Sigmoid colon (tissue), 7 donors: ENCODE data around the gene ATP6V0D1. TPM values are rescaled to one million over a fixed set of nuclear protein-coding genes. Genes with fewer than 3 reads are reported as not detected.

Experiments
- DNase-seq: peaks from one replicate; pipeline ENCODE4 v3.0.0-alpha.2; 2019
- H3K27ac ChIP-seq, 4 donors: fragments of 200-600 bp; sonication (generic); one replicate each; pipeline ENCODE4 v1.5.1; 2016 to 2019; ENCODE audit warnings: mild to moderate bottlenecking in 1 of 4
- H3K27me3 ChIP-seq, 3 donors: fragments of 200-600 bp; sonication (generic); one replicate each; pipeline ENCODE4 v1.5.1; 2019; ENCODE audit warnings: mild to moderate bottlenecking in 1 of 3
- H3K36me3 ChIP-seq, 4 donors: fragments of 200-600 bp; sonication (generic); one replicate each; pipeline ENCODE4 v1.5.1; 2016 to 2019
- H3K4me1 ChIP-seq, 4 donors: fragments of 200-600 bp; sonication (generic); one replicate each; pipeline ENCODE4 v1.5.1; 2017 to 2019
- H3K4me3 ChIP-seq, 4 donors: fragments of 200-600 bp; sonication (generic); one replicate each; pipeline ENCODE4 v1.5.1; 2017 to 2019; ENCODE audit warnings: mild to moderate bottlenecking in 2 of 4, moderate library complexity in 1 of 4
- H3K9me3 ChIP-seq, 4 donors: fragments of 200-600 bp in 3 of 4; sonication (generic) in 3 of 4; one replicate each; pipeline versions ENCODE4 v1.5.1 to v1.6.1; 2013 to 2019
- CTCF ChIP-seq, 4 experiments: fragments of 450-650 bp in 3 of 4; fragments of 200-600 bp in 1 of 4; IDR thresholded peaks; one replicate each; pipeline ENCODE4 v1.5.1; 2016 to 2019; ENCODE audit warnings: antibody characterized with exemption in 4 of 4, mild to moderate bottlenecking in 3 of 4, moderate library complexity in 2 of 4
- EP300 ChIP-seq, 4 donors: sonication (generic); formaldehyde crosslinking; IDR thresholded peaks; one replicate each; pipeline ENCODE4 v1.6.1; 2017; ENCODE audit warnings: antibody characterized with exemption in 4 of 4
- POLR2A ChIP-seq, 2 donors: fragments of 450-650 bp; IDR thresholded peaks; one replicate each; pipeline ENCODE4 v1.6.1; 2016; ENCODE audit warnings: antibody characterized with exemption in 2 of 2, mild to moderate bottlenecking in 2 of 2, moderate library complexity in 2 of 2
- POLR2AphosphoS5 ChIP-seq, 4 donors: sonication (generic); formaldehyde crosslinking; IDR thresholded peaks; one replicate each; pipeline ENCODE4 v1.6.1; 2017; ENCODE audit warnings: antibody characterized with exemption in 4 of 4
- WGBS, 2 donors: extraction: QIAGEN DNeasy Blood & Tissue Kit; methylation state at CpG; one replicate each; pipeline ENCODE4 v1.1.7; 2013; 5-methylcytosine and 5-hydroxymethylcytosine counted together
- intact Hi-C: fragments of 100-400 bp; cut with DNase I; formaldehyde crosslinking; loops from one replicate; pipeline ENCODE4 v1.15.1; 2023
- polyA plus RNA-seq, 3 donors: library from polyadenylated mRNA; stranded (reverse); fragments of 200-250 nt; gene quantifications; one replicate each; pipeline ENCODE4 v1.2.3, GENCODE V29; 2013
- total RNA-seq, 4 donors: library from RNA; depleted of rRNA; stranded (reverse); fragments of >200 nt; gene quantifications; one replicate each; pipeline ENCODE4 v1.1.0, GENCODE V29; 2016
- donor health status: healthy with polysubstance abuse.
- donor health status: Bipolar disorder and iron deficiency.
- donor health status: healthy.

The ATP6V0D1 gene
- total and polyA plus RNA-seq, 7 donors = 70.3 to 287 (median 112) TPM

- Histone ChIP-seq H3K9me3 (no peaks in the 10 kb centered on the region), H3K27me3 (peaks cover 0 to 68% (median 26%) of the 10 kb centered on the region in 3 donors), H3K4me3 (peak overlapping the region in 2 of 4 donors; percentile 42 to 50), H3K36me3 (no peaks in the 10 kb centered on the region), H3K27ac (peak overlapping the region; percentile 60 to 82 (median 64)), H3K4me1 (peaks cover 0 to 77% (median 62%) of the 10 kb centered on the region in 4 donors)
- no peak for TF ChIP-seq CTCF (IDR thresholded peaks at IDR 0.05)
- no peak for TF ChIP-seq POLR2A (IDR thresholded peaks at IDR 0.05)
- TF ChIP-seq POLR2AphosphoS5 (IDR thresholded peaks at IDR 0.05) = no peak
- TF ChIP-seq EP300 (IDR thresholded peaks at IDR 0.05) = no peak
- intact Hi-C loops = loop anchor here (5.0 kb wide), 2 partner anchors 117 to 147 kb away; partner anchors contain the start of genes FHOD1, PLEKHG4 and SLC9A5
- WGBS, 2 donors = 32 to 65% methylated on average over 88 of the region's 88 CpGs
- peak; percentile 70 for DNase-seq
Measured at GRCh38 chr16:67394155-67395104, 86.5 kb downstream of the ATP6V0D1 start.

- H3K9me3 ChIP-seq = no peaks in the 10 kb centered on the region
- 11 to 19% methylated on average over 20 of the region's 20 CpGs for WGBS, 2 donors
- H3K27ac ChIP-seq = peak overlapping the region; percentile 60 to 82 (median 64)
- intact Hi-C loops = no loop called here
- no peak for DNase-seq
- TF ChIP-seq POLR2A (IDR thresholded peaks at IDR 0.05) (no peak), CTCF (IDR thresholded peaks at IDR 0.05) (no peak), EP300 (IDR thresholded peaks at IDR 0.05) (no peak), POLR2AphosphoS5 (IDR thresholded peaks at IDR 0.05) (no peak)
- H3K27me3 ChIP-seq = peaks cover 0 to 68% (median 26%) of the 10 kb centered on the region in 3 donors
- no peaks in the 10 kb centered on the region for H3K36me3 ChIP-seq
- H3K4me1 ChIP-seq = peaks cover 0 to 70% (median 56%) of the 10 kb centered on the region in 4 donors
- H3K4me3 ChIP-seq = peak overlapping the region; percentile 9 to 50 (median 38)
Measured at GRCh38 chr16:67393788-67394154, 87.2 kb downstream of the ATP6V0D1 start.

- H3K9me3 ChIP-seq = no peaks in the 10 kb centered on the region
- intact Hi-C loops = no loop called here
- no peaks in the 10 kb centered on the region for H3K36me3 ChIP-seq
- WGBS, 2 donors = 2 to 7% methylated on average over 56 of the region's 56 CpGs
- TF ChIP-seq POLR2A (IDR thresholded peaks at IDR 0.05) (no peak), CTCF (IDR thresholded peaks at IDR 0.05) (peak; percentile 21 to 63 (median 53)), EP300 (IDR thresholded peaks at IDR 0.05) (no peak), POLR2AphosphoS5 (IDR thresholded peaks at IDR 0.05) (peak in 3 of 4 donors; percentile 59 to 77 (median 67))
- H3K27me3 ChIP-seq = peaks cover 0 to 68% (median 26%) of the 10 kb centered on the region in 3 donors
- peak within 1 kb of the TSS; percentile 60 to 82 (median 64) for H3K27ac ChIP-seq
- peak; percentile 95 for DNase-seq
- H3K4me3 ChIP-seq = peak within 1 kb of the TSS; percentile 9 to 50 (median 38)
- H3K4me1 ChIP-seq = peaks cover 0 to 70% (median 56%) of the 10 kb centered on the region in 4 donors
Measured at GRCh38 chr16:67393111-67393787, 87.7 kb downstream of the ATP6V0D1 start, which contains the start of gene TPPP3. TSS of gene TPPP3 (minus strand) at chr16:67393498. CDS start at chr16:67391111, 2,387 bp downstream.

- no peaks in the 10 kb centered on the region for H3K36me3 ChIP-seq
- H3K27ac ChIP-seq = peak overlapping the region; percentile 60 to 82 (median 64)
- intact Hi-C loops = no loop called here
- peaks cover 0 to 68% (median 26%) of the 10 kb centered on the region in 3 donors for H3K27me3 ChIP-seq
- peak overlapping the region; percentile 9 to 50 (median 38) for H3K4me3 ChIP-seq
- peak; percentile 61 for DNase-seq
- H3K4me1 ChIP-seq = peaks cover 0 to 65% (median 56%) of the 10 kb centered on the region in 4 donors
- TF ChIP-seq POLR2A (IDR thresholded peaks at IDR 0.05) = no peak
- no peak for TF ChIP-seq POLR2AphosphoS5 (IDR thresholded peaks at IDR 0.05)
- no peak for TF ChIP-seq EP300 (IDR thresholded peaks at IDR 0.05)
- TF ChIP-seq CTCF (IDR thresholded peaks at IDR 0.05) = no peak
- 71 to 82% methylated on average over 18 of the region's 18 CpGs for WGBS, 2 donors
- H3K9me3 ChIP-seq = no peaks in the 10 kb centered on the region
Measured at GRCh38 chr16:67392301-67393059, 88.5 kb downstream of the ATP6V0D1 start.
